Vein endothelial cell (primary cell): ENCODE measurements around the gene OR8J1. TPM values are rescaled to one million over a fixed set of nuclear protein-coding genes. Genes with fewer than 3 reads are reported as not detected.

ENCODE experiments used
- total RNA-seq: library from RNA; depleted of rRNA; stranded (reverse); fragments of >200 nt; gene quantifications from 2 replicates; pipeline ENCODE4 v1.2.3, GENCODE V29; 2012

Gene OR8J1, protein sequence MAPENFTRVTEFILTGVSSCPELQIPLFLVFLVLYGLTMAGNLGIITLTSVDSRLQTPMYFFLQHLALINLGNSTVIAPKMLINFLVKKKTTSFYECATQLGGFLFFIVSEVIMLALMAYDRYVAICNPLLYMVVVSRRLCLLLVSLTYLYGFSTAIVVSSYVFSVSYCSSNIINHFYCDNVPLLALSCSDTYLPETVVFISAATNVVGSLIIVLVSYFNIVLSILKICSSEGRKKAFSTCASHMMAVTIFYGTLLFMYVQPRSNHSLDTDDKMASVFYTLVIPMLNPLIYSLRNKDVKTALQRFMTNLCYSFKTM
- not detected in 2 replicates for total RNA-seq

GRCh38 chr11:56353991-56354390, at the start of gene OR8J1:
Gene OR8J1 (plus strand): TSS chr11:56354291. CDS start chr11:56360247, 5,956 bp downstream.

DNA sequence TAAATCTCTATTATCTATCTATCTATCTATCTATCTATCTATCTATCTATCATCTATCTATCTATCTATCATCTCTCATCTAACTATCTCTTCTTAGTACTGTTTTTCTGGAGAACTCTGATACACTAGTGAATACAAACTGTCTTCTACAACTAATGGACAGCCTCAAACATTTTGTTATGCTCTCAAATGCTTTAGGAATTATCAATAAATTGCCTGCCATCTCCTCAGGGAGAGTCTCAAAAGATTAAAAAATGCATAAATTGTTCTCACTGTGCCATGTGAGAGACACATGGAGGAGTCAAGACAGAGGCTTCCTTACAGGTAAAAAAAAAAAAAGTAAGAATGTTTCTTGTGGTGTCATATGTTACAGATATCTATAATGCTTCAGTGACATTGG, 39.2 kb upstream of the OR8J1 start, which contains the start of gene OR8K3:
OR8K3 (plus strand) TSS at position 301 of the 400 bp plus-strand sequence. CDS start 3,163 bp downstream, outside the sequence.

DNA sequence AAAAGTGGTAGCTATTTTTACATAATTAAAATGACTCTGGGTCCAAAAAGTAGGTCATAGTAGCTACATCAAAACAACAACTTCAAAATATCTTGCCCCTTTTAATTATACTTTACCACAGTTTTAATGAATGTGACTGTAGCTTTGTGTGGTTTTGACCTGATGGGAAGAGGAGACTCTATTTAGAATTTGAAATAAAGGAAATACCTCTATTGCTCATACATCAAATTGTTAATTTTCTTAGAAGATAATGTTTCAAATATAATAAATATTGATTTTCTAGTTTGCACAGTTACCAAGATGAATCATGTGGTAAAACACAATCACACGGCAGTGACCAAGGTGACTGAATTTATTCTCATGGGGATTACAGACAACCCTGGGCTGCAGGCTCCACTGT, 8.4 kb upstream of the OR8J1 start, which contains the start of gene OR8K1:
OR8K1 (plus strand) TSS at position 301 of the 400 bp plus-strand sequence; CDS start at position 301, 0 bp downstream.

GRCh38 chr11:56375324-56375723, 21.2 kb downstream of the OR8J1 start, which contains the start of gene OR8U1:
Gene OR8U1 (plus strand): TSS chr11:56375624. CDS start chr11:56375624, 0 bp downstream.

Other genes starting within 250 kb of the OR8J1 start
- not detected in 2 replicates for gene OR8H3, start 231.9 kb upstream of the OR8J1 start, total RNA-seq
- gene OR8J3, start 214.1 kb upstream of the OR8J1 start, total RNA-seq, result not detected in 2 replicates
- not detected in 2 replicates for gene OR8K5, start 194.0 kb upstream of the OR8J1 start, total RNA-seq
- gene OR5J2, start 177.7 kb upstream of the OR8J1 start, total RNA-seq, result not detected in 2 replicates
- gene OR5T2, start 120.0 kb upstream of the OR8J1 start, total RNA-seq, result not detected in 2 replicates
- not detected in 2 replicates for gene OR5T3, start 102.0 kb upstream of the OR8J1 start, total RNA-seq
- gene OR5T1, start 80.1 kb upstream of the OR8J1 start, total RNA-seq, result not detected in 2 replicates
- gene OR8H1, start 62.0 kb upstream of the OR8J1 start, total RNA-seq, result not detected in 2 replicates
- gene OR8K3, start 39.1 kb upstream of the OR8J1 start, total RNA-seq, result not detected in 2 replicates
- gene OR8K1, start 8.3 kb upstream of the OR8J1 start, total RNA-seq, result not detected in 2 replicates
- gene OR8U1, start 21.3 kb downstream of the OR8J1 start, total RNA-seq, result not detected in 2 replicates
- gene OR5AL1, start 58.4 kb downstream of the OR8J1 start, total RNA-seq, result not detected in 2 replicates
- not detected in 2 replicates for gene OR5M3, start 119.1 kb downstream of the OR8J1 start, total RNA-seq
- gene OR5M8, start 137.1 kb downstream of the OR8J1 start, total RNA-seq, result not detected in 2 replicates
- gene OR5M11, start 189.0 kb downstream of the OR8J1 start, total RNA-seq, result not detected in 2 replicates
- not detected in 2 replicates for gene OR5M10, start 223.4 kb downstream of the OR8J1 start, total RNA-seq